Measurements from ENCODE around the gene SCN3A. TPM values are rescaled to one million over a fixed set of nuclear protein-coding genes. Genes with fewer than 3 reads are reported as not detected.
A peak's percentile ranks its signal among the peaks of the same experiment; 100 is the strongest.

SCN3A gene
- total RNA-seq, 1 donor from 2014 or later: not detected

GRCh38 chr2:165112789-165113188 lies 91.1 kb downstream of the SCN3A start:
- DNase-seq (ENCODE audit: low read depth): no peak

GRCh38 chr2:165112133-165112573 lies 91.7 kb downstream of the SCN3A start:
- DNase-seq (ENCODE audit: low read depth): no peak

DNA sequence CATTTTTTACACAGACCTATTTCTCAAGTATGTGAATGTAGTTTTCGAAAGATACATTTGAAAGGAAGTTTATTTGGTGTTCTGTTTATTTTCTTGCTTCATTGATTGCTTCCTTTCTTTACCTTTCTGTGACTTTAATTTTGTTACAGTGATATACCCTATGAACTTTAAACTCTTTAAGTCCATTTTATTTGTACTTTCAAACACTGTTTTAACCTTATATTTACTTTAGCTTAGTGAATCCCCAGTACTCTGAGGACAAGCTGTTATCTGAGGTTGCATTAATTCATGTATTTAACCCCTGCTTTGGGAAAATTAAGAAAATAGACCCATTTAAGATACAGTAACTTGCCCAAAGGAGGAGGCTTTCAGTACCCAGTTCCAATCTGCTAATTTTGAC lies 93.5 kb downstream of the SCN3A start:
- no peak for DNase-seq (ENCODE audit: low read depth)

DNA sequence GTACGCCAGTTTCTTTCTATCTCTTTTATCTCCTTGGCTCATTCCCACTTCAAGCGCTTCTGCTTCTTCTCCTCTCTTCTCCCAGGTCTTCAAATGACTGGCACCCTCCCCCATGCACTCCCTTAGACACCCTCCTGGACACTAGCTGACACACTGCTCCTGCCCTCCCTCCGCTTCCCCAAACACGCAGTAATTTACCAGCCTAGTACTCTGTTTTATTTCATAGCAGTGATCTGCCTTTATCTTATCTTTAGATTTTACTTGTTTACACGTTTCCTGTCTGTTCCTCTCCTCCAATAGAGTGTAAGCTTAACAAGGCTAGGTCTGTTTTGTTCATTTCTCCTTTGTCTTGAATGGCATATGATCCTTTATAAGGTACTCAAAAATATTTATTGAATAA lies 93.9 kb downstream of the SCN3A start:
- no peak for DNase-seq (ENCODE audit: low read depth)

- DNase-seq (ENCODE audit: low read depth): no peak
Measured at GRCh38 chr2:165105926-165106325, 97.9 kb downstream of the SCN3A start.

GRCh38 chr2:165087933-165088901 lies 115.6 kb downstream of the SCN3A start:
- DNase-seq (ENCODE audit: low read depth): no peak

DNA sequence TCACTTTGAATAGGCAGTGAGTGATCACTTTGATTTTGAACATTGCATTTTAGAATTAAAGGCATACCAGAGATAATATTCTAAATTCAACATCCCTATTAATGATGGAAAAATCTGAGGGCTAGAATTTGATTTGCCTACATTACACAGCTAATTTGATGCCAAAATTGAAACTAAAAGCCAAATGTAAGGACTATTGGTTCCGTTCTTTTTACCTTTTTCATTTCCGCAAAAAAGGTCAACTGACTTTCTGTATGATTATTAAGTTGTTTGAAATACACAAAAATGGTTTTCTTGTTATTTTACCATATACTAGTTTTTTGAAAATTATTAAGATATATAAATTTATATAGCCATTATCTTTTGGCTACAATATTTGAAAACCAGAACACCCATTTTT lies 117.5 kb downstream of the SCN3A start:
- no peak for DNase-seq (ENCODE audit: low read depth)

- DNase-seq (ENCODE audit: low read depth): no peak
Measured at GRCh38 chr2:165083326-165083725, 120.5 kb downstream of the SCN3A start.

- DNase-seq (ENCODE audit: low read depth): no peak
Measured at GRCh38 chr2:165082479-165082878, 121.4 kb downstream of the SCN3A start.

DNA sequence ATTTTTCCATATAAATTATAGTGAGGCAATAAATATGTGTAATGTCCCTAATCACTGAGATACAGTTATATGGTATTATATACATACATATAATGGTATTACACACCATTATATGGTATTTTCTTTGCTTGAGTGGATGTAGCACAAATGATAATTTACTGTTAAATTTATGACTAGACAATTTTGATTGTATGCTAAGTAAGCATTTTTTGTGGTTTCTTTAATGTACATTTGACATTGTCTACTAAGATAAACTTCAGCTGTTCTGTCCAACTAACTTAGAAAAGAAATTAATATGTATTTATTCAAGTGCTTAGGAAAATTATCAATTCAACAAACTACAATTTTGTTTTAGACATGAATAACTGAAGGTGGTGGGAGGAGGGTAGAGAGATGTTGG lies 122.6 kb downstream of the SCN3A start:
- DNase-seq (ENCODE audit: low read depth): no peak

- no peak for DNase-seq (ENCODE audit: low read depth)
Measured at GRCh38 chr2:165079432-165079831, 124.4 kb downstream of the SCN3A start.

- DNase-seq (ENCODE audit: low read depth): no peak
Measured at GRCh38 chr2:165078913-165079312, 124.9 kb downstream of the SCN3A start.

DNA sequence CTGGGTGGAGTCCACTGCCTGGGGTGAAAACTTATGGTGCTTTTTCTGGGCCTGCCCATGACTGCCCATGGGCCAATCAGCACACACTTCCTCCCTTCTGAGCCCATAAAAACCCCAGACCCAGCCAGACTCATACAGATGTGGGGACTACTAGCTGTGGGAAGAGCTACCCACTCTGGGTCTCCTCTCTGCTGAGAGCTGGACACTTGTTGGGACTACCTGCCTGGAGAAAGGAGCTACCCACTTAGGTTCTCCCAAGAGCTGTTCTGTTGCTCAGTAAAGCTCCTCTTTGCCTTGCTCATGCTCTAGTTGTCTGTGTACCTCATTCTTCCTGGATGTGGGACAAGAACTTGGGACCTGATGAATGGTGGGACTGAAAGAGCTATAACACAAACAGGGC lies 129.0 kb downstream of the SCN3A start:
- DNase-seq (ENCODE audit: low read depth): no peak

- no peak for DNase-seq (ENCODE audit: low read depth)
Measured at GRCh38 chr2:165074323-165074722, 129.5 kb downstream of the SCN3A start.

DNA sequence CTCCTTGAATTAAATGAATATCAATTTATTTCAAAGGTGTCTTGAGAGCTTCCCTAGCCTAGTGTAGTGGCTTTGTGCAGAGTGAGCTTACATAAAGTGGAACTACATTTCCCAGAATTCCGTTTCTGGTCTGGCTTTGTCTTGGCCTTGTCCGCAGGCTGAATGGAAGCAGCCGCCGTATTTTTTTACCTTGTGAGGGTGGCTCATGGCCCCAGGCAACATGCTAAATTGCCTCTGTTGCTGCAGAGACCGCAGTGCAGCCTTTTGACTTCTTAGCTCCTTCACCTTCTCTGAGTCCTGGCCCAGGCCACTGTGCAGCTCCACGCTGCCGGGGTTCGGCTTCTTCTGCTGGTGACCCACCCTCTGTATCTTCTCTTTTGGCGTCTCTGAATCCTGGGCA lies 133.8 kb downstream of the SCN3A start:
- no peak for DNase-seq (ENCODE audit: low read depth)

DNA sequence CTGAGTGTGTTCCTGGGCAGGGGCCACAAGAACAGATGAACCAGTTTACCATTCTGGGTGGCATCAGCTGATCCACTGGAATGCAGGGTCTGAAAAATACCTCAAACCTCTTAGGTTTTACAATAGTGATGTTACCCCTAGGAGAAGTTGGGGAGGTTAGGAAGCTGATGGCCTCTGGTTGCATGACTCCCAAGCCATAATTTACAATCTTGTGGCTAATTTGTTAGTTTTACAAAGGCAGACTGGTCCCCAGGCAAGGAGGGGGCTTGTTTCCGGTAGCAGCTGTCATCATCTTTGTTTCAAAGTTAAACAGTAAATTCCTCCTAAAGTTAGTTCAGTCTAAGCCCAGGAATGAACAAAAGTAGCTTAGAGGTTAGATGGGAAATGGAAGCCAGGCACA lies 134.7 kb downstream of the SCN3A start:
- no peak for DNase-seq (ENCODE audit: low read depth)

GRCh38 chr2:165068487-165068757 lies 135.4 kb downstream of the SCN3A start:
- no peak for DNase-seq (ENCODE audit: low read depth)

- peak; percentile 38 for DNase-seq (ENCODE audit: low read depth)
Measured at GRCh38 chr2:165067643-165068486, 136.0 kb downstream of the SCN3A start.

- DNase-seq (ENCODE audit: low read depth): no peak
Measured at GRCh38 chr2:165064743-165065142, 139.1 kb downstream of the SCN3A start.

- no peak for DNase-seq (ENCODE audit: low read depth)
Measured at GRCh38 chr2:165060411-165060810, 143.4 kb downstream of the SCN3A start.

GRCh38 chr2:165058476-165059265 lies 145.2 kb downstream of the SCN3A start:
- DNase-seq (ENCODE audit: low read depth): no peak

DNA sequence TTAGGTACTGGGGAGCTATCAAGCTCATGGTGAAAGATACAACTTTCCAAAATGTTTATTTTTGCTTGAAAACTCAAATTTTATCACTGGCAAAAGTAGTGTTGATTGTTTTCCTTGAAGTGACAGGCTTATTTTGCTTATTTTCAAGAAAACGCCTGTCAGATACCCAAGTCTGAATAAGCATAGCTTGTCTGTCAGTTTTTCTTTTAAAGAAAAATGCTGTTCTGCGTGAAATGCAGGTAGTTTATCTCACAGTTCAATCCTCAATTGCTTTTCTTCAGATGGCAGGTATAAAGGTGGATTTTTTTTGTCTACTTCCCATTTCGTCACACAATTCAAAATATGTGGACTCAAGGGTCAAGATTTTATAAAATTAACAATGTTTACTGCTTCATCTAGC lies 145.9 kb downstream of the SCN3A start:
- DNase-seq (ENCODE audit: low read depth): no peak
